GM13976 (cell line): ENCODE data around the gene C17orf107.
A peak's percentile ranks its signal among the peaks of the same experiment; 100 is the strongest.

Source experiments
- DNase-seq: peaks from one replicate; pipeline ENCODE4 v3.0.0; 2012; ENCODE audit warnings: low spot score
- CTCF ChIP-seq: IDR thresholded peaks from 2 replicates; pipeline ENCODE4 v1.5.1; 2012; ENCODE audit warnings: borderline replicate concordance, mild to moderate bottlenecking; ENCODE audit not compliant: insufficient read depth; ENCODE audit errors: extremely low read depth, missing control alignments, control extremely low read depth
- in situ Hi-C: fragments of 300-500 bp; cut with MboI; formaldehyde crosslinking; loops from one replicate; pipeline ENCODE4 v1.12.0; 2022; ENCODE audit warnings: low sequenced_read_pairs, mixed read lengths, inconsistent platforms; ENCODE audit not compliant: unreplicated experiment

Gene C17orf107

GRCh38 chr17:4899341-4900230 is at the start of gene C17orf107:
C17orf107 (plus strand) TSS chr17:4899536; CDS start chr17:4899763, 227 bp downstream.
- peak; percentile 93 for DNase-seq
- no peak for TF ChIP-seq CTCF
- in situ Hi-C loops = no loop called here

- DNase-seq = no peak
- in situ Hi-C loops = no loop called here
- TF ChIP-seq CTCF = no peak
Measured at GRCh38 chr17:4850246-4850645, 49.1 kb upstream of the C17orf107 start.

GRCh38 chr17:4851084-4851483 is 48.3 kb upstream of the C17orf107 start:
- TF ChIP-seq CTCF = no peak
- in situ Hi-C loops = no loop called here
- no peak for DNase-seq

GRCh38 chr17:4852567-4853207 is 46.6 kb upstream of the C17orf107 start:
- no peak for DNase-seq
- no peak for TF ChIP-seq CTCF
- in situ Hi-C loops = no loop called here

- in situ Hi-C loops = no loop called here
- no peak for TF ChIP-seq CTCF
- no peak for DNase-seq
Measured at GRCh38 chr17:4853208-4853671, 46.1 kb upstream of the C17orf107 start.

GRCh38 chr17:4854111-4854681 is 45.1 kb upstream of the C17orf107 start:
- no peak for DNase-seq
- no peak for TF ChIP-seq CTCF
- in situ Hi-C loops = no loop called here
